ENCODE results near the gene EXT2.

DNA sequence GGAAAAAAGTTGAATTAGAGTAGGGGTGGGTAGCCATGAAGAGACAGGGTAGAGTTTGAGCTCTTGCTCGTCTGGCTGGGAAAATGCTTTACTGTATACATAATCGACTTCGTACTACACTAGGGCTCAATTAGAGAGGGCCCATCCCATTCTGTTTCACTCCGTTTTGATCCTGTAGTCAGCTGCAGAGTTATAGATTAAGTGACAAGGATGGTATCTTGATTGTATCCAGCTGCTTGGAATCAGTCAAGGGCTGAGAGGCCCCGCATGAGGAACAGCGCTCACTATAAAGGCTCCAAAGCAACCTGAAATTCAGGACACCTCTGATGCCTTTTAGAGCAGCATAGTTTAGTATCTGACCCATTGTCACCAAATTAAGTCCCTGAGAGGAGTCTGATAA is 132.9 kb downstream of the EXT2 start:
- no peak for TF ChIP-seq EZH2 (IDR thresholded peaks at IDR 0.05; ENCODE audit: insufficient read depth, poor library complexity, severe bottlenecking)
- no peak for TF ChIP-seq EZH2phosphoT487 (IDR thresholded peaks at IDR 0.05; ENCODE audit: insufficient read depth, low read depth)
